ENCODE measurements around the gene ADAM12. TPM values are rescaled to one million over a fixed set of nuclear protein-coding genes. Genes with fewer than 3 reads are reported as not detected.

The ADAM12 gene
- total and polyA plus RNA-seq, 2 experiments from 2014 or later, result 0.13 to 0.87 TPM

GRCh38 chr10:126042354-126042753 lies 345.9 kb downstream of the ADAM12 start:
- no peaks in the 10 kb centered on the region for H3K36me3 Mint-ChIP-seq (ENCODE audit: low read depth)
- H3K79me2 ChIP-seq (replicated peaks; ENCODE audit: insufficient read depth), result no peaks in the 10 kb centered on the region
- H3K27me3 ChIP-seq (ENCODE audit: insufficient read depth), result no peaks in the 10 kb centered on the region
- peaks cover 17% of the 10 kb centered on the region for H3K4me1 Mint-ChIP-seq
- H3K27ac ChIP-seq (ENCODE audit: low read depth), result no peak overlapping the region
- H3K4me3 ChIP-seq, result no peak overlapping the region
- peak overlapping the region; percentile 68 for H3K27ac Mint-ChIP-seq
- peaks cover 3% of the 10 kb centered on the region; the same call in 1 of the 2 replicates for H3K4me1 ChIP-seq (ENCODE audit: insufficient read depth)
- DNase-seq (ENCODE audit: low spot score) (no peak), ATAC-seq (no peak)
- no peaks in the 10 kb centered on the region for H3K36me3 ChIP-seq (ENCODE audit: insufficient read depth)
- no peaks in the 10 kb centered on the region for H3K9me3 Mint-ChIP-seq
- no peaks in the 10 kb centered on the region for H3K27me3 Mint-ChIP-seq (ENCODE audit: insufficient read depth, low read depth, poor library complexity)
- H2AFZ ChIP-seq, result no peak overlapping the region
- H4K20me1 ChIP-seq (replicated peaks; ENCODE audit: insufficient read depth), result no peaks in the 10 kb centered on the region
- no peak overlapping the region for H3K4me2 ChIP-seq
- no peak overlapping the region for H3K4me3 Mint-ChIP-seq
- no peak for TF ChIP-seq EZH2 (IDR thresholded peaks at IDR 0.05; ENCODE audit: low read depth, unreplicated experiment)
- TF ChIP-seq POLR2AphosphoS5 (IDR thresholded peaks at IDR 0.05; ENCODE audit: low read depth), result no peak
- TF ChIP-seq, protein P1, sequence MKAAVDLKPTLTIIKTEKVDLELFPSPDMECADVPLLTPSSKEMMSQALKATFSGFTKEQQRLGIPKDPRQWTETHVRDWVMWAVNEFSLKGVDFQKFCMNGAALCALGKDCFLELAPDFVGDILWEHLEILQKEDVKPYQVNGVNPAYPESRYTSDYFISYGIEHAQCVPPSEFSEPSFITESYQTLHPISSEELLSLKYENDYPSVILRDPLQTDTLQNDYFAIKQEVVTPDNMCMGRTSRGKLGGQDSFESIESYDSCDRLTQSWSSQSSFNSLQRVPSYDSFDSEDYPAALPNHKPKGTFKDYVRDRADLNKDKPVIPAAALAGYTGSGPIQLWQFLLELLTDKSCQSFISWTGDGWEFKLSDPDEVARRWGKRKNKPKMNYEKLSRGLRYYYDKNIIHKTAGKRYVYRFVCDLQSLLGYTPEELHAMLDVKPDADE (IDR thresholded peaks at IDR 0.05), result no peak
- no peak for TF ChIP-seq EZH2phosphoT487 (IDR thresholded peaks at IDR 0.05; ENCODE audit: unreplicated experiment)
- TF ChIP-seq ZNF462 (CRISPR knock-in tag; IDR thresholded peaks at IDR 0.05), result no peak
- no peak for TF ChIP-seq JUNB (IDR thresholded peaks at IDR 0.05; ENCODE audit: unreplicated experiment)
- no peak for TF ChIP-seq REST (IDR thresholded peaks at IDR 0.05; ENCODE audit: unreplicated experiment)
- TF ChIP-seq STAT1 (IDR thresholded peaks at IDR 0.05; ENCODE audit: unreplicated experiment), result no peak
- TF ChIP-seq, protein P2, sequence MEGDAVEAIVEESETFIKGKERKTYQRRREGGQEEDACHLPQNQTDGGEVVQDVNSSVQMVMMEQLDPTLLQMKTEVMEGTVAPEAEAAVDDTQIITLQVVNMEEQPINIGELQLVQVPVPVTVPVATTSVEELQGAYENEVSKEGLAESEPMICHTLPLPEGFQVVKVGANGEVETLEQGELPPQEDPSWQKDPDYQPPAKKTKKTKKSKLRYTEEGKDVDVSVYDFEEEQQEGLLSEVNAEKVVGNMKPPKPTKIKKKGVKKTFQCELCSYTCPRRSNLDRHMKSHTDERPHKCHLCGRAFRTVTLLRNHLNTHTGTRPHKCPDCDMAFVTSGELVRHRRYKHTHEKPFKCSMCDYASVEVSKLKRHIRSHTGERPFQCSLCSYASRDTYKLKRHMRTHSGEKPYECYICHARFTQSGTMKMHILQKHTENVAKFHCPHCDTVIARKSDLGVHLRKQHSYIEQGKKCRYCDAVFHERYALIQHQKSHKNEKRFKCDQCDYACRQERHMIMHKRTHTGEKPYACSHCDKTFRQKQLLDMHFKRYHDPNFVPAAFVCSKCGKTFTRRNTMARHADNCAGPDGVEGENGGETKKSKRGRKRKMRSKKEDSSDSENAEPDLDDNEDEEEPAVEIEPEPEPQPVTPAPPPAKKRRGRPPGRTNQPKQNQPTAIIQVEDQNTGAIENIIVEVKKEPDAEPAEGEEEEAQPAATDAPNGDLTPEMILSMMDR (conservative IDR thresholded peaks at IDR 0.05; ENCODE audit: low read depth in 2 of 2), result no peak
- TF ChIP-seq NANOG (IDR thresholded peaks at IDR 0.05; ENCODE audit: borderline replicate concordance), result no peak
- no peak for TF ChIP-seq CREB1 (CRISPR knock-in tag; IDR thresholded peaks at IDR 0.05; ENCODE audit: low read depth)
- no peak for TF ChIP-seq ZNF331 (CRISPR knock-in tag; IDR thresholded peaks at IDR 0.05; ENCODE audit: low read depth)
- TF ChIP-seq ZNF114 (CRISPR knock-in tag; IDR thresholded peaks at IDR 0.05), result no peak
- H3K9me2 ChIP-seq (ENCODE audit: insufficient read depth), result no peaks in the 10 kb centered on the region
- H3F3A ChIP-seq (replicated peaks; ENCODE audit: low read depth), result no peaks in the 10 kb centered on the region
